HCT116 (cell line): ENCODE data around the gene CABLES1. TPM values are rescaled to one million over a fixed set of nuclear protein-coding genes. Genes with fewer than 3 reads are reported as not detected.

Source experiments
- ATAC-seq: fragments of 200-7000 bp; cut with Tn5 transposase; 2 replicates; pipeline ENCODE4 v1.9.1; 2020; ENCODE audit warnings: mild to moderate bottlenecking, moderate library complexity
- BruUV-seq: library from RNA; stranded (reverse); fragments of 400-500 nt; replicated peaks from 2 replicates; lab custom pipeline; 2021; lab: Mats Ljungman, UMichigan
- CTCF ChIA-PET: fragments of 300-600 bp; sonication (Branson Sonifier 250); formaldehyde crosslinking; loops from one replicate; lab custom pipeline; 2021; ENCODE audit warnings: antibody characterized with exemption; lab: Charles Lee
- POLR2A ChIA-PET: fragments of 300-600, 350-600 bp; sonication (Branson Sonifier 250); formaldehyde crosslinking; loops from one replicate; lab custom pipeline; 2021; ENCODE audit warnings: antibody characterized with exemption; lab: Charles Lee
- RAD21 ChIA-PET, 2 experiments: fragments of 300-600 bp; sonication (Branson Sonifier 250); formaldehyde crosslinking; loops; one replicate each; lab custom pipeline; 2023; ENCODE audit warnings: low total read pairs in 2 of 2; ENCODE audit not compliant: uncharacterized antibody in 2 of 2, unreplicated experiment in 2 of 2, low non-redundant PET in 1 of 2; lab: Charles Lee
- DNase-seq: peaks from one replicate; pipeline ENCODE4 v3.0.0-alpha.2; 2010; ENCODE audit warnings: low read depth, low spot score
- H2AFZ ChIP-seq: fragments of 200-600 bp; shearing (Covaris generic), sonication (generic); 2 replicates; pipeline ENCODE4 v1.6.1; 2017; ENCODE audit warnings: low read depth, mixed run types, mixed read lengths, antibody characterized with exemption, low read length; ENCODE audit not compliant: poor library complexity, severe bottlenecking
- H3K27ac ChIP-seq: 2 replicates; pipeline ENCODE4 v1.5.1; 2012; ENCODE audit warnings: low read depth, low read length
- H3K27me3 ChIP-seq: fragments of 200-600 bp; sonication (generic); 2 replicates; pipeline ENCODE4 v1.6.1; 2016; ENCODE audit warnings: mixed run types, low read length, mixed read lengths; ENCODE audit not compliant: insufficient read depth
- H3K36me3 ChIP-seq, 2 experiments: fragments of 200-500 bp in 1 of 2; fragments of 200-600 bp in 1 of 2; sonication (Bioruptor generic) in 1 of 2; sonication (generic) in 1 of 2; 2 replicates each; pipeline versions ENCODE4 v1.5.1 to v1.6.1; 2014 to 2016; ENCODE audit warnings: low read length in 2 of 2, inconsistent platforms in 1 of 2, mixed read lengths in 1 of 2, mixed run types in 1 of 2; ENCODE audit not compliant: insufficient read depth in 2 of 2, control insufficient read depth in 1 of 2
- H3K4me1 ChIP-seq, 2 experiments: fragments of 200-600 bp in 1 of 2; sonication (generic) in 1 of 2; 2 replicates each; pipeline versions ENCODE4 v1.5.1 to v1.6.1; 2012 to 2017; ENCODE audit warnings: low read length in 2 of 2, inconsistent platforms in 1 of 2, mild to moderate bottlenecking in 1 of 2, mixed read lengths in 1 of 2, mixed run types in 1 of 2, moderate library complexity in 1 of 2; ENCODE audit not compliant: insufficient read depth in 2 of 2, control insufficient read depth in 1 of 2
- H3K4me2 ChIP-seq: fragments of 200-600 bp; sonication (generic); 2 replicates; pipeline ENCODE4 v1.6.1; 2017; ENCODE audit warnings: mixed run types, low read length, mixed read lengths
- H3K4me3 ChIP-seq, 2 experiments: fragments of 200-600 bp in 1 of 2; sonication (generic) in 1 of 2; replicated peaks in 1 of 2; 2 replicates each; pipeline ENCODE4 v1.5.1; 2011 to 2016; ENCODE audit warnings: low read length in 2 of 2, control low read depth in 1 of 2, low read depth in 1 of 2, mild to moderate bottlenecking in 1 of 2, mixed read lengths in 1 of 2, mixed run types in 1 of 2
- H3K79me2 ChIP-seq: fragments of 200-600 bp; sonication (generic); 2 replicates; pipeline ENCODE4 v1.6.1; 2017; ENCODE audit warnings: mild to moderate bottlenecking, mixed run types, low read length, moderate library complexity, mixed read lengths; ENCODE audit not compliant: insufficient read depth
- H3K9ac ChIP-seq: fragments of 200-600 bp; sonication (generic); 2 replicates; pipeline ENCODE4 v1.6.1; 2016; ENCODE audit warnings: low read length, mixed read lengths
- H3K9me2 ChIP-seq: fragments of 200-600 bp; sonication (generic), shearing (Covaris generic); 2 replicates; pipeline ENCODE4 v1.6.1; 2017; ENCODE audit warnings: mixed run types, mild to moderate bottlenecking, moderate library complexity; ENCODE audit not compliant: insufficient read depth
- H3K9me3 ChIP-seq, 2 experiments: fragments of 200-500 bp in 1 of 2; fragments of 200-600 bp in 1 of 2; sonication (Bioruptor generic) in 1 of 2; sonication (generic) in 1 of 2; 2 replicates each; pipeline ENCODE4 v1.6.1; 2014 to 2017; ENCODE audit warnings: low read length in 2 of 2, mixed read lengths in 2 of 2, inconsistent platforms in 1 of 2, low read depth in 1 of 2, mild to moderate bottlenecking in 1 of 2, mixed run types in 1 of 2, moderate library complexity in 1 of 2; ENCODE audit not compliant: control insufficient read depth in 1 of 2, insufficient read depth in 1 of 2
- H4K20me1 ChIP-seq: fragments of 200-600 bp; sonication (generic), shearing (Covaris generic); 2 replicates; pipeline ENCODE4 v1.6.1; 2017; ENCODE audit warnings: mixed run types, mild to moderate bottlenecking, moderate library complexity; ENCODE audit not compliant: insufficient read depth
- CBX3 ChIP-seq: IDR thresholded peaks from 2 replicates; pipeline ENCODE4 v1.6.1; 2012; ENCODE audit warnings: low read depth
- CTCF ChIP-seq, 3 experiments: fragments of 200-600 bp in 1 of 3; sonication (generic) in 1 of 3; IDR thresholded peaks in 2 of 3; conservative IDR thresholded peaks in 1 of 3; 2 replicates each; pipeline ENCODE4 v1.5.1; 2012 to 2017; ENCODE audit warnings: low read depth in 2 of 3, low read length in 2 of 3, antibody characterized with exemption in 1 of 3, borderline replicate concordance in 1 of 3, control low read depth in 1 of 3, mild to moderate bottlenecking in 1 of 3, mixed read lengths in 1 of 3, mixed run types in 1 of 3, moderate library complexity in 1 of 3; ENCODE audit not compliant: insufficient read depth in 1 of 3
- ELF1 ChIP-seq: IDR thresholded peaks from 2 replicates; pipeline ENCODE4 v1.6.1; 2012; ENCODE audit warnings: low read depth, borderline replicate concordance
- EZH2phosphoT487 ChIP-seq: fragments of 200-600 bp; IDR thresholded peaks from 2 replicates; pipeline ENCODE4 v1.6.1; 2018; ENCODE audit warnings: antibody characterized with exemption, borderline replicate concordance
- MAX ChIP-seq: IDR thresholded peaks from 2 replicates; pipeline ENCODE4 v1.6.1; 2012
- RAD21 ChIP-seq: IDR thresholded peaks from 2 replicates; pipeline ENCODE4 v1.6.1; 2012; ENCODE audit warnings: low read depth, mild to moderate bottlenecking
- REST ChIP-seq: IDR thresholded peaks from 2 replicates; pipeline ENCODE4 v1.6.1; 2012; ENCODE audit warnings: low read depth
- SRF ChIP-seq: IDR thresholded peaks from 2 replicates; pipeline ENCODE4 v1.6.1; 2012; ENCODE audit warnings: low read depth
- ZFX ChIP-seq: fragments of 450-650 bp; IDR thresholded peaks from 2 replicates; pipeline ENCODE4 v1.6.1; 2017
- intact Hi-C: fragments of 100-400 bp; cut with micrococcal nuclease; formaldehyde crosslinking; loops from 2 replicates; pipeline ENCODE4 v1.10.0; 2022
- total RNA-seq: library from RNA; stranded (reverse); gene quantifications from one replicate; pipeline ENCODE4 v1.2.1, GENCODE V29; 2021; ENCODE audit not compliant: unreplicated experiment

The CABLES1 gene
- total RNA-seq, 1 experiment from 2014 or later, result 7.7 TPM

GRCh38 chr18:23203891-23204432 lies 68.7 kb downstream of the CABLES1 start:
- H2AFZ ChIP-seq, result no peak overlapping the region
- no peaks in the 10 kb centered on the region for H3K79me2 ChIP-seq
- no peak overlapping the region for H3K4me3 ChIP-seq
- ChIA-PET POLR2A (no interaction called here), CTCF (no interaction called here), RAD21 (no interaction called here)
- H3K9me3 ChIP-seq, result no peaks in the 10 kb centered on the region
- no peak overlapping the region for H3K4me2 ChIP-seq
- no peaks in the 10 kb centered on the region for H3K27me3 ChIP-seq
- DNase-seq, result no peak
- intact Hi-C loops, result no loop called here
- no peaks in the 10 kb centered on the region for H3K9me2 ChIP-seq
- H3K36me3 ChIP-seq, result no peaks in the 10 kb centered on the region
- H3K9ac ChIP-seq, result no peak overlapping the region
- no peaks in the 10 kb centered on the region for H4K20me1 ChIP-seq
- no TSS peak for BruUV-seq
- no peak for ATAC-seq
- no peak overlapping the region for H3K27ac ChIP-seq
- TF ChIP-seq RAD21 (no peak), ELF1 (no peak), REST (no peak), ZFX (no peak), CTCF (IDR thresholded peaks at IDR 0.05 in 2 of 3, conservative IDR thresholded peaks at IDR 0.05 in 1 of 3; ENCODE audit: borderline replicate concordance in 1 of 3, insufficient read depth in 1 of 3, low read depth in 2 of 3, low read length in 2 of 3) (no peak), SRF (no peak), EZH2phosphoT487 (no peak), CBX3 (no peak), MAX (no peak)
- H3K4me1 ChIP-seq, result no peaks in the 10 kb centered on the region; a peak in 1 of 4 replicates
